Measurements from ENCODE around the gene PIGS. TPM values are rescaled to one million over a fixed set of nuclear protein-coding genes. Genes with fewer than 3 reads are reported as not detected.

The PIGS gene
- total and polyA plus RNA-seq, 9 of the 15 experiments (the other 6 are each of a cell fraction or from before 2014, with no cell fraction given): 47.5 to 138 (median 57.6) TPM

GRCh38 chr17:28527181-28527681, 44.1 kb downstream of the PIGS start (continued):
- TF ChIP-seq, protein P1, sequence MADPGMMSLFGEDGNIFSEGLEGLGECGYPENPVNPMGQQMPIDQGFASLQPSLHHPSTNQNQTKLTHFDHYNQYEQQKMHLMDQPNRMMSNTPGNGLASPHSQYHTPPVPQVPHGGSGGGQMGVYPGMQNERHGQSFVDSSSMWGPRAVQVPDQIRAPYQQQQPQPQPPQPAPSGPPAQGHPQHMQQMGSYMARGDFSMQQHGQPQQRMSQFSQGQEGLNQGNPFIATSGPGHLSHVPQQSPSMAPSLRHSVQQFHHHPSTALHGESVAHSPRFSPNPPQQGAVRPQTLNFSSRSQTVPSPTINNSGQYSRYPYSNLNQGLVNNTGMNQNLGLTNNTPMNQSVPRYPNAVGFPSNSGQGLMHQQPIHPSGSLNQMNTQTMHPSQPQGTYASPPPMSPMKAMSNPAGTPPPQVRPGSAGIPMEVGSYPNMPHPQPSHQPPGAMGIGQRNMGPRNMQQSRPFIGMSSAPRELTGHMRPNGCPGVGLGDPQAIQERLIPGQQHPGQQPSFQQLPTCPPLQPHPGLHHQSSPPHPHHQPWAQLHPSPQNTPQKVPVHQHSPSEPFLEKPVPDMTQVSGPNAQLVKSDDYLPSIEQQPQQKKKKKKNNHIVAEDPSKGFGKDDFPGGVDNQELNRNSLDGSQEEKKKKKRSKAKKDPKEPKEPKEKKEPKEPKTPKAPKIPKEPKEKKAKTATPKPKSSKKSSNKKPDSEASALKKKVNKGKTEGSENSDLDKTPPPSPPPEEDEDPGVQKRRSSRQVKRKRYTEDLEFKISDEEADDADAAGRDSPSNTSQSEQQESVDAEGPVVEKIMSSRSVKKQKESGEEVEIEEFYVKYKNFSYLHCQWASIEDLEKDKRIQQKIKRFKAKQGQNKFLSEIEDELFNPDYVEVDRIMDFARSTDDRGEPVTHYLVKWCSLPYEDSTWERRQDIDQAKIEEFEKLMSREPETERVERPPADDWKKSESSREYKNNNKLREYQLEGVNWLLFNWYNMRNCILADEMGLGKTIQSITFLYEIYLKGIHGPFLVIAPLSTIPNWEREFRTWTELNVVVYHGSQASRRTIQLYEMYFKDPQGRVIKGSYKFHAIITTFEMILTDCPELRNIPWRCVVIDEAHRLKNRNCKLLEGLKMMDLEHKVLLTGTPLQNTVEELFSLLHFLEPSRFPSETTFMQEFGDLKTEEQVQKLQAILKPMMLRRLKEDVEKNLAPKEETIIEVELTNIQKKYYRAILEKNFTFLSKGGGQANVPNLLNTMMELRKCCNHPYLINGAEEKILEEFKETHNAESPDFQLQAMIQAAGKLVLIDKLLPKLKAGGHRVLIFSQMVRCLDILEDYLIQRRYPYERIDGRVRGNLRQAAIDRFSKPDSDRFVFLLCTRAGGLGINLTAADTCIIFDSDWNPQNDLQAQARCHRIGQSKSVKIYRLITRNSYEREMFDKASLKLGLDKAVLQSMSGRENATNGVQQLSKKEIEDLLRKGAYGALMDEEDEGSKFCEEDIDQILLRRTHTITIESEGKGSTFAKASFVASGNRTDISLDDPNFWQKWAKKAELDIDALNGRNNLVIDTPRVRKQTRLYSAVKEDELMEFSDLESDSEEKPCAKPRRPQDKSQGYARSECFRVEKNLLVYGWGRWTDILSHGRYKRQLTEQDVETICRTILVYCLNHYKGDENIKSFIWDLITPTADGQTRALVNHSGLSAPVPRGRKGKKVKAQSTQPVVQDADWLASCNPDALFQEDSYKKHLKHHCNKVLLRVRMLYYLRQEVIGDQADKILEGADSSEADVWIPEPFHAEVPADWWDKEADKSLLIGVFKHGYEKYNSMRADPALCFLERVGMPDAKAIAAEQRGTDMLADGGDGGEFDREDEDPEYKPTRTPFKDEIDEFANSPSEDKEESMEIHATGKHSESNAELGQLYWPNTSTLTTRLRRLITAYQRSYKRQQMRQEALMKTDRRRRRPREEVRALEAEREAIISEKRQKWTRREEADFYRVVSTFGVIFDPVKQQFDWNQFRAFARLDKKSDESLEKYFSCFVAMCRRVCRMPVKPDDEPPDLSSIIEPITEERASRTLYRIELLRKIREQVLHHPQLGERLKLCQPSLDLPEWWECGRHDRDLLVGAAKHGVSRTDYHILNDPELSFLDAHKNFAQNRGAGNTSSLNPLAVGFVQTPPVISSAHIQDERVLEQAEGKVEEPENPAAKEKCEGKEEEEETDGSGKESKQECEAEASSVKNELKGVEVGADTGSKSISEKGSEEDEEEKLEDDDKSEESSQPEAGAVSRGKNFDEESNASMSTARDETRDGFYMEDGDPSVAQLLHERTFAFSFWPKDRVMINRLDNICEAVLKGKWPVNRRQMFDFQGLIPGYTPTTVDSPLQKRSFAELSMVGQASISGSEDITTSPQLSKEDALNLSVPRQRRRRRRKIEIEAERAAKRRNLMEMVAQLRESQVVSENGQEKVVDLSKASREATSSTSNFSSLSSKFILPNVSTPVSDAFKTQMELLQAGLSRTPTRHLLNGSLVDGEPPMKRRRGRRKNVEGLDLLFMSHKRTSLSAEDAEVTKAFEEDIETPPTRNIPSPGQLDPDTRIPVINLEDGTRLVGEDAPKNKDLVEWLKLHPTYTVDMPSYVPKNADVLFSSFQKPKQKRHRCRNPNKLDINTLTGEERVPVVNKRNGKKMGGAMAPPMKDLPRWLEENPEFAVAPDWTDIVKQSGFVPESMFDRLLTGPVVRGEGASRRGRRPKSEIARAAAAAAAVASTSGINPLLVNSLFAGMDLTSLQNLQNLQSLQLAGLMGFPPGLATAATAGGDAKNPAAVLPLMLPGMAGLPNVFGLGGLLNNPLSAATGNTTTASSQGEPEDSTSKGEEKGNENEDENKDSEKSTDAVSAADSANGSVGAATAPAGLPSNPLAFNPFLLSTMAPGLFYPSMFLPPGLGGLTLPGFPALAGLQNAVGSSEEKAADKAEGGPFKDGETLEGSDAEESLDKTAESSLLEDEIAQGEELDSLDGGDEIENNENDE (IDR thresholded peaks at IDR 0.05; ENCODE audit: low read depth, low read length): no peak
- TF ChIP-seq SETDB1 (IDR thresholded peaks at IDR 0.05; ENCODE audit: low read length): no peak
- no peak for TF ChIP-seq TAF15 (IDR thresholded peaks at IDR 0.05; ENCODE audit: low read depth, low read length)
- no peak for TF ChIP-seq ZNF311 (CRISPR knock-in tag; IDR thresholded peaks at IDR 0.05)
- TF ChIP-seq PML (IDR thresholded peaks at IDR 0.05; ENCODE audit: low read length): peak; percentile 97
- no peak for TF ChIP-seq SIRT6 (IDR thresholded peaks at IDR 0.05; ENCODE audit: low read depth, low read length)
- TF ChIP-seq POU5F1 (IDR thresholded peaks at IDR 0.05; ENCODE audit: borderline replicate concordance, low read depth, low read length, partially characterized antibody): no peak
- peak; percentile 100 for TF ChIP-seq CBFA2T3 (IDR thresholded peaks at IDR 0.05)
- no peak for TF ChIP-seq ZNF780A (CRISPR knock-in tag; IDR thresholded peaks at IDR 0.05)
- TF ChIP-seq, protein P2, sequence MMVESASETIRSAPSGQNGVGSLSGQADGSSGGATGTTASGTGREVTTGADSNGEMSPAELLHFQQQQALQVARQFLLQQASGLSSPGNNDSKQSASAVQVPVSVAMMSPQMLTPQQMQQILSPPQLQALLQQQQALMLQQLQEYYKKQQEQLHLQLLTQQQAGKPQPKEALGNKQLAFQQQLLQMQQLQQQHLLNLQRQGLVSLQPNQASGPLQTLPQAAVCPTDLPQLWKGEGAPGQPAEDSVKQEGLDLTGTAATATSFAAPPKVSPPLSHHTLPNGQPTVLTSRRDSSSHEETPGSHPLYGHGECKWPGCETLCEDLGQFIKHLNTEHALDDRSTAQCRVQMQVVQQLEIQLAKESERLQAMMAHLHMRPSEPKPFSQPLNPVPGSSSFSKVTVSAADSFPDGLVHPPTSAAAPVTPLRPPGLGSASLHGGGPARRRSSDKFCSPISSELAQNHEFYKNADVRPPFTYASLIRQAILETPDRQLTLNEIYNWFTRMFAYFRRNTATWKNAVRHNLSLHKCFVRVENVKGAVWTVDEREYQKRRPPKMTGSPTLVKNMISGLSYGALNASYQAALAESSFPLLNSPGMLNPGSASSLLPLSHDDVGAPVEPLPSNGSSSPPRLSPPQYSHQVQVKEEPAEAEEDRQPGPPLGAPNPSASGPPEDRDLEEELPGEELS (CRISPR knock-in tag; IDR thresholded peaks at IDR 0.05; ENCODE audit: borderline replicate concordance): no peak
- TF ChIP-seq NR0B1 (IDR thresholded peaks at IDR 0.05; ENCODE audit: partially characterized antibody): no peak
- no peak for TF ChIP-seq NONO (IDR thresholded peaks at IDR 0.05; ENCODE audit: low read depth in 2 of 2, low read length in 1 of 2)
- TF ChIP-seq LCOR (CRISPR knock-in tag; IDR thresholded peaks at IDR 0.05): no peak
- no peak; the same call in 1 of the 2 replicates for TF ChIP-seq NFE2 (IDR thresholded peaks at IDR 0.05; ENCODE audit: low read depth)
- no peak for TF ChIP-seq ZNF224 (CRISPR knock-in tag; IDR thresholded peaks at IDR 0.05)
